GM12878 (cell line): ENCODE data around the gene ARL3. TPM values are rescaled to one million over a fixed set of nuclear protein-coding genes. Genes with fewer than 3 reads are reported as not detected.

Source experiments
- BACH1 ChIP-seq: fragments of 450-650 bp; IDR thresholded peaks from 2 replicates; pipeline ENCODE4 v1.6.1; 2017; ENCODE audit warnings: mild to moderate bottlenecking, borderline replicate concordance
- BMI1 ChIP-seq: fragments of 450-650 bp; IDR thresholded peaks from 2 replicates; pipeline ENCODE4 v1.6.1; 2016; ENCODE audit warnings: mild to moderate bottlenecking, moderate library complexity, borderline replicate concordance
- EP300 ChIP-seq, 2 experiments: fragments of 150-350 bp in 1 of 2; IDR thresholded peaks; 2 replicates each; pipeline ENCODE4 v1.6.1; 2011 to 2012; ENCODE audit warnings: low read depth in 2 of 2, low read length in 2 of 2, borderline replicate concordance in 1 of 2, improper control_type of control experiment in 1 of 2, inconsistent platforms in 1 of 2; ENCODE audit not compliant: control insufficient read depth in 1 of 2
- HDAC2 ChIP-seq: fragments of 200-600 bp; sonication (generic); IDR thresholded peaks from 2 replicates; pipeline ENCODE4 v1.6.1; 2017
- HDAC6 ChIP-seq: fragments of 200-600 bp; sonication (generic); IDR thresholded peaks from one replicate; pipeline ENCODE4 v1.8.0; 2017; ENCODE audit warnings: antibody characterized with exemption; ENCODE audit not compliant: unreplicated experiment
- IKZF1 ChIP-seq: fragments of 450-650 bp; conservative IDR thresholded peaks from 2 replicates; pipeline ENCODE4 v1.6.1; 2017; ENCODE audit warnings: antibody characterized with exemption, mild to moderate bottlenecking
- KAT2A ChIP-seq: conservative IDR thresholded peaks from 2 replicates; pipeline ENCODE4 v1.6.1; 2011; ENCODE audit warnings: low read depth, low read length; ENCODE audit not compliant: control insufficient read depth
- NBN ChIP-seq: fragments of 450-650 bp; IDR thresholded peaks from 2 replicates; pipeline ENCODE4 v1.6.1; 2016
- NR2C1 ChIP-seq: fragments of 450-650 bp; IDR thresholded peaks from 2 replicates; pipeline ENCODE4 v1.6.1; 2017; ENCODE audit warnings: antibody characterized with exemption, mild to moderate bottlenecking, moderate library complexity
- POLR2A ChIP-seq: IDR thresholded peaks from 2 replicates; pipeline ENCODE4 v1.6.1; 2011; ENCODE audit warnings: low read depth, mild to moderate bottlenecking, low read length
- WRNIP1 ChIP-seq: IDR thresholded peaks from 2 replicates; pipeline ENCODE4 v1.6.1; 2011; ENCODE audit warnings: low read depth, low read length, improper control_type of control experiment, borderline replicate concordance
- YY1 ChIP-seq: IDR thresholded peaks from 2 replicates; pipeline ENCODE4 v1.6.1; 2011; ENCODE audit warnings: low read depth, mild to moderate bottlenecking, low read length
- polyA plus RNA-seq, 11 experiments: library from polyadenylated mRNA; depleted of rRNA in 4 of 11; unstranded in 6 of 11; stranded (reverse) in 5 of 11; fragments of >200 nt; fragmentation: Nextera tagmentation in 4 of 11; fragmentation: Illumina TruSeq in 1 of 11; extraction: Ambion mirVana in 4 of 11; extraction: Trizol in 1 of 11; gene quantifications; 1 replicate in 1 of 11; 2 replicates in 10 of 11; pipeline versions ENCODE4 v1.2.1 to v1.2.3, GENCODE V29; 2011 to 2016; ENCODE audit warnings: inconsistent platforms in 2 of 11, missing spikeins in 2 of 11, low read depth in 1 of 11
- total RNA-seq, 4 experiments: library from RNA; depleted of rRNA in 3 of 4; stranded (reverse); fragments of >200 nt in 3 of 4; fragmentation: Illumina TruSeq in 1 of 4; extraction: Trizol in 1 of 4; gene quantifications; 2 replicates each; pipeline versions ENCODE4 v1.2.1 to v1.2.3, GENCODE V29; 2013 to 2021
- TF ChIP-seq, protein P1 (sequence below): fragments of 450-650 bp; conservative IDR thresholded peaks from 2 replicates; pipeline ENCODE4 v1.6.1; 2017; ENCODE audit warnings: mild to moderate bottlenecking, moderate library complexity
- TF ChIP-seq, protein P2 (sequence below): fragments of 450-650 bp; IDR thresholded peaks from 2 replicates; pipeline ENCODE4 v1.6.1; 2018; ENCODE audit warnings: mild to moderate bottlenecking, low read depth, moderate library complexity; ENCODE audit not compliant: partially characterized antibody
- TF ChIP-seq, protein P3 (sequence below): IDR thresholded peaks from 2 replicates; pipeline ENCODE4 v1.6.1; 2011; ENCODE audit warnings: mild to moderate bottlenecking, low read depth, low read length, moderate library complexity; ENCODE audit not compliant: insufficient replicate concordance
- TF ChIP-seq, protein P4 (sequence below): IDR thresholded peaks from 2 replicates; pipeline ENCODE4 v1.6.1; 2012; ENCODE audit warnings: low read length, inconsistent platforms
- TF ChIP-seq, protein P5 (sequence below): fragments of 450-650 bp; IDR thresholded peaks from 2 replicates; pipeline ENCODE4 v1.6.1; 2017; ENCODE audit warnings: mild to moderate bottlenecking, moderate library complexity

The ARL3 gene
- total and polyA plus RNA-seq, 10 of the 15 experiments (the other 5 are each of a cell fraction or from before 2014, with no cell fraction given): 4.9 to 26.1 (median 11.0) TPM

DNA sequence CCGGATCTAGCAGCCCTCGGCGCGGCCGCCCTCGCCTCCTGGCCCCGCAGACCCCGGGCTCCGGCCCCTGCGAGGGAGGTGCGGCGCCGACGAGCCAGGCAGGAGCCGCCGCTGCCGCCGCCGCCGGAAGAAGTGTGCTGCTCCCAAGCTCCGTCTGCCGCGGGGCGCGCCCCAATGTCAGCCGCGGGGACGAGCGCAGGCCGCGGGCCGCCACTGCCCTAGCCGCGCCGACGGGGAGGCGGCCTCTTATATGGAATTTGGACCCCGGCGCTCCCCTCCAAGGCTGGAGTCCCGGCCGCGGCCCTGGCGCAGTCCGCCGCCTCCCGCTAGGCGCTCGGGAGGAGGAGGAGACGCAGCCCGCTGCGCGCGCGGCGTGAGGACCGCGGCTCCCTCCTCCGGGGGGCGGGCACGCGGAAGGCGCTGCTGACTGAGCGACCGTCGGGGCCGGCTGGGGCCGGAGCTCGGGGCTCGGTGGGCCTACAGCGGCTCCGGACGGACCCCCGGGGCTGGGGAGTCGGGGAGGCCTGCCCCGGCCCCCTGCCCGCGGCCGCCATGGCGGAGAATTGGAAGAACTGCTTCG, 70.0 kb downstream of the ARL3 start, which contains the start of gene TRIM8 (continued):
- no peak for TF ChIP-seq HDAC6
- TF ChIP-seq YY1: peak; percentile 57; the same call in 1 of the 2 replicates
- TF ChIP-seq, protein P1, sequence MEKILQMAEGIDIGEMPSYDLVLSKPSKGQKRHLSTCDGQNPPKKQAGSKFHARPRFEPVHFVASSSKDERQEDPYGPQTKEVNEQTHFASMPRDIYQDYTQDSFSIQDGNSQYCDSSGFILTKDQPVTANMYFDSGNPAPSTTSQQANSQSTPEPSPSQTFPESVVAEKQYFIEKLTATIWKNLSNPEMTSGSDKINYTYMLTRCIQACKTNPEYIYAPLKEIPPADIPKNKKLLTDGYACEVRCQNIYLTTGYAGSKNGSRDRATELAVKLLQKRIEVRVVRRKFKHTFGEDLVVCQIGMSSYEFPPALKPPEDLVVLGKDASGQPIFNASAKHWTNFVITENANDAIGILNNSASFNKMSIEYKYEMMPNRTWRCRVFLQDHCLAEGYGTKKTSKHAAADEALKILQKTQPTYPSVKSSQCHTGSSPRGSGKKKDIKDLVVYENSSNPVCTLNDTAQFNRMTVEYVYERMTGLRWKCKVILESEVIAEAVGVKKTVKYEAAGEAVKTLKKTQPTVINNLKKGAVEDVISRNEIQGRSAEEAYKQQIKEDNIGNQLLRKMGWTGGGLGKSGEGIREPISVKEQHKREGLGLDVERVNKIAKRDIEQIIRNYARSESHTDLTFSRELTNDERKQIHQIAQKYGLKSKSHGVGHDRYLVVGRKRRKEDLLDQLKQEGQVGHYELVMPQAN: peak; percentile 67; the same call in 1 of the 2 replicates
- no peak for TF ChIP-seq WRNIP1
- no peak for TF ChIP-seq NBN
- no peak for TF ChIP-seq BMI1
- TF ChIP-seq HDAC2: no peak
- no peak for TF ChIP-seq EP300 (IDR thresholded peaks at IDR 0.05; ENCODE audit: borderline replicate concordance in 1 of 2, control insufficient read depth in 1 of 2, low read depth in 2 of 2, low read length in 2 of 2)
- TF ChIP-seq, protein P2, sequence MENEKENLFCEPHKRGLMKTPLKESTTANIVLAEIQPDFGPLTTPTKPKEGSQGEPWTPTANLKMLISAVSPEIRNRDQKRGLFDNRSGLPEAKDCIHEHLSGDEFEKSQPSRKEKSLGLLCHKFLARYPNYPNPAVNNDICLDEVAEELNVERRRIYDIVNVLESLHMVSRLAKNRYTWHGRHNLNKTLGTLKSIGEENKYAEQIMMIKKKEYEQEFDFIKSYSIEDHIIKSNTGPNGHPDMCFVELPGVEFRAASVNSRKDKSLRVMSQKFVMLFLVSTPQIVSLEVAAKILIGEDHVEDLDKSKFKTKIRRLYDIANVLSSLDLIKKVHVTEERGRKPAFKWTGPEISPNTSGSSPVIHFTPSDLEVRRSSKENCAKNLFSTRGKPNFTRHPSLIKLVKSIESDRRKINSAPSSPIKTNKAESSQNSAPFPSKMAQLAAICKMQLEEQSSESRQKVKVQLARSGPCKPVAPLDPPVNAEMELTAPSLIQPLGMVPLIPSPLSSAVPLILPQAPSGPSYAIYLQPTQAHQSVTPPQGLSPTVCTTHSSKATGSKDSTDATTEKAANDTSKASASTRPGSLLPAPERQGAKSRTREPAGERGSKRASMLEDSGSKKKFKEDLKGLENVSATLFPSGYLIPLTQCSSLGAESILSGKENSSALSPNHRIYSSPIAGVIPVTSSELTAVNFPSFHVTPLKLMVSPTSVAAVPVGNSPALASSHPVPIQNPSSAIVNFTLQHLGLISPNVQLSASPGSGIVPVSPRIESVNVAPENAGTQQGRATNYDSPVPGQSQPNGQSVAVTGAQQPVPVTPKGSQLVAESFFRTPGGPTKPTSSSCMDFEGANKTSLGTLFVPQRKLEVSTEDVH: no peak
- TF ChIP-seq KAT2A: no peak
- no peak for TF ChIP-seq NR2C1
- peak; percentile 47; the same call in 1 of the 2 replicates for TF ChIP-seq POLR2A
- TF ChIP-seq, protein P3, sequence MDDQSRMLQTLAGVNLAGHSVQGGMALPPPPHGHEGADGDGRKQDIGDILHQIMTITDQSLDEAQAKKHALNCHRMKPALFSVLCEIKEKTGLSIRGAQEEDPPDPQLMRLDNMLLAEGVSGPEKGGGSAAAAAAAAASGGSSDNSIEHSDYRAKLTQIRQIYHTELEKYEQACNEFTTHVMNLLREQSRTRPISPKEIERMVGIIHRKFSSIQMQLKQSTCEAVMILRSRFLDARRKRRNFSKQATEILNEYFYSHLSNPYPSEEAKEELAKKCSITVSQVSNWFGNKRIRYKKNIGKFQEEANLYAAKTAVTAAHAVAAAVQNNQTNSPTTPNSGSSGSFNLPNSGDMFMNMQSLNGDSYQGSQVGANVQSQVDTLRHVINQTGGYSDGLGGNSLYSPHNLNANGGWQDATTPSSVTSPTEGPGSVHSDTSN: no peak
- peak; percentile 86 for TF ChIP-seq IKZF1
- peak; percentile 73; the same call in 1 of the 2 replicates for TF ChIP-seq BACH1
- TF ChIP-seq, protein P4, sequence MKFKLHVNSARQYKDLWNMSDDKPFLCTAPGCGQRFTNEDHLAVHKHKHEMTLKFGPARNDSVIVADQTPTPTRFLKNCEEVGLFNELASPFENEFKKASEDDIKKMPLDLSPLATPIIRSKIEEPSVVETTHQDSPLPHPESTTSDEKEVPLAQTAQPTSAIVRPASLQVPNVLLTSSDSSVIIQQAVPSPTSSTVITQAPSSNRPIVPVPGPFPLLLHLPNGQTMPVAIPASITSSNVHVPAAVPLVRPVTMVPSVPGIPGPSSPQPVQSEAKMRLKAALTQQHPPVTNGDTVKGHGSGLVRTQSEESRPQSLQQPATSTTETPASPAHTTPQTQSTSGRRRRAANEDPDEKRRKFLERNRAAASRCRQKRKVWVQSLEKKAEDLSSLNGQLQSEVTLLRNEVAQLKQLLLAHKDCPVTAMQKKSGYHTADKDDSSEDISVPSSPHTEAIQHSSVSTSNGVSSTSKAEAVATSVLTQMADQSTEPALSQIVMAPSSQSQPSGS: no peak
- TF ChIP-seq, protein P5, sequence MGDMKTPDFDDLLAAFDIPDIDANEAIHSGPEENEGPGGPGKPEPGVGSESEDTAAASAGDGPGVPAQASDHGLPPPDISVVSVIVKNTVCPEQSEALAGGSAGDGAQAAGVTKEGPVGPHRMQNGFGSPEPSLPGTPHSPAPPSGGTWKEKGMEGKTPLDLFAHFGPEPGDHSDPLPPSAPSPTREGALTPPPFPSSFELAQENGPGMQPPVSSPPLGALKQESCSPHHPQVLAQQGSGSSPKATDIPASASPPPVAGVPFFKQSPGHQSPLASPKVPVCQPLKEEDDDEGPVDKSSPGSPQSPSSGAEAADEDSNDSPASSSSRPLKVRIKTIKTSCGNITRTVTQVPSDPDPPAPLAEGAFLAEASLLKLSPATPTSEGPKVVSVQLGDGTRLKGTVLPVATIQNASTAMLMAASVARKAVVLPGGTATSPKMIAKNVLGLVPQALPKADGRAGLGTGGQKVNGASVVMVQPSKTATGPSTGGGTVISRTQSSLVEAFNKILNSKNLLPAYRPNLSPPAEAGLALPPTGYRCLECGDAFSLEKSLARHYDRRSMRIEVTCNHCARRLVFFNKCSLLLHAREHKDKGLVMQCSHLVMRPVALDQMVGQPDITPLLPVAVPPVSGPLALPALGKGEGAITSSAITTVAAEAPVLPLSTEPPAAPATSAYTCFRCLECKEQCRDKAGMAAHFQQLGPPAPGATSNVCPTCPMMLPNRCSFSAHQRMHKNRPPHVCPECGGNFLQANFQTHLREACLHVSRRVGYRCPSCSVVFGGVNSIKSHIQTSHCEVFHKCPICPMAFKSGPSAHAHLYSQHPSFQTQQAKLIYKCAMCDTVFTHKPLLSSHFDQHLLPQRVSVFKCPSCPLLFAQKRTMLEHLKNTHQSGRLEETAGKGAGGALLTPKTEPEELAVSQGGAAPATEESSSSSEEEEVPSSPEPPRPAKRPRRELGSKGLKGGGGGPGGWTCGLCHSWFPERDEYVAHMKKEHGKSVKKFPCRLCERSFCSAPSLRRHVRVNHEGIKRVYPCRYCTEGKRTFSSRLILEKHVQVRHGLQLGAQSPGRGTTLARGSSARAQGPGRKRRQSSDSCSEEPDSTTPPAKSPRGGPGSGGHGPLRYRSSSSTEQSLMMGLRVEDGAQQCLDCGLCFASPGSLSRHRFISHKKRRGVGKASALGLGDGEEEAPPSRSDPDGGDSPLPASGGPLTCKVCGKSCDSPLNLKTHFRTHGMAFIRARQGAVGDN: no peak
